ENCODE results near the gene BEND5.

DNA sequence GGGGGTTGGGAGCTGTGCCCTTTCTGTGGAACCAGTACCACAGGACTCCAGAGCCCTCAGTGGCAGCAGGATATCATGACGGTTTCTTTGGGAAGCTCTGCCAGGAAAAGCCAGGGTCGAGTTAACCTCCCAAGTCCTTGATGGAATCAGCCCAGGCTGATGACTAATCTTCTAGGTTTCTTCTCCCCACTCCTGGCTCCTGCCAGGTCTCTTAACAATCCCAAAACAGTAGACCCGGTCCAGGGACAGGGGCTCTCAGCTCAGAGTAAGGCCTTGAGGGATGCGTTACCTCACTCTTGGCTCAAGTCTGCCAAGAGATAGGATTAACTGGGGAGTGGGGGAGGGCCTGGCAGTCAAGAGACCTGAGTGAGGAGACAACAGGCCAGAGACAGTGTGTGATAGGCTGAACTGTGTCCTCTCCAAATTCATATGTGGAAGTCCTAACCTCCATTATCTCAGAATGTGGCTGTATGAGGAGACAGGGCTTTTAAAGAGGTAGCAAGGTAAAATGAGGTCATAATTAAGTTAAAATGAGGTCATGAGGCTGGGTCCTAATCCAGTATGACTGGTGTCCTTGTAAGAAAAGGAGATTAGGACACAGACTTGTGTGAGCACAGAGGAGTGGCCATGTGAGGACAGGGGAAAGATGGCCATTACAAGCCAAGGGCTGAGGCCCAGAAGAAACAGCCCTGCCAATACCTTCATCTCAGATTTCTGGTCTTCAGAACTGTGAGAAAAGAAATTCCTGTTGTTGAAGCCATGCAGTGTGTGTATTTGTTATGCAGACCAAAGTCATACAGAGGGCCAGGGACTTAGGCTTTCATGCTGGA is 95.0 kb downstream of the BEND5 start:
- TF ChIP-seq POLR2A (IDR thresholded peaks at IDR 0.05): no peak
- TF ChIP-seq, protein P1, sequence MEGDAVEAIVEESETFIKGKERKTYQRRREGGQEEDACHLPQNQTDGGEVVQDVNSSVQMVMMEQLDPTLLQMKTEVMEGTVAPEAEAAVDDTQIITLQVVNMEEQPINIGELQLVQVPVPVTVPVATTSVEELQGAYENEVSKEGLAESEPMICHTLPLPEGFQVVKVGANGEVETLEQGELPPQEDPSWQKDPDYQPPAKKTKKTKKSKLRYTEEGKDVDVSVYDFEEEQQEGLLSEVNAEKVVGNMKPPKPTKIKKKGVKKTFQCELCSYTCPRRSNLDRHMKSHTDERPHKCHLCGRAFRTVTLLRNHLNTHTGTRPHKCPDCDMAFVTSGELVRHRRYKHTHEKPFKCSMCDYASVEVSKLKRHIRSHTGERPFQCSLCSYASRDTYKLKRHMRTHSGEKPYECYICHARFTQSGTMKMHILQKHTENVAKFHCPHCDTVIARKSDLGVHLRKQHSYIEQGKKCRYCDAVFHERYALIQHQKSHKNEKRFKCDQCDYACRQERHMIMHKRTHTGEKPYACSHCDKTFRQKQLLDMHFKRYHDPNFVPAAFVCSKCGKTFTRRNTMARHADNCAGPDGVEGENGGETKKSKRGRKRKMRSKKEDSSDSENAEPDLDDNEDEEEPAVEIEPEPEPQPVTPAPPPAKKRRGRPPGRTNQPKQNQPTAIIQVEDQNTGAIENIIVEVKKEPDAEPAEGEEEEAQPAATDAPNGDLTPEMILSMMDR (IDR thresholded peaks at IDR 0.05): no peak

Data from ovary (tissue), 3 donors.